H1 (cell line): ENCODE measurements around the gene KTN1. TPM values are rescaled to one million over a fixed set of nuclear protein-coding genes. Genes with fewer than 3 reads are reported as not detected.
A peak's percentile ranks its signal among the peaks of the same experiment; 100 is the strongest.

Experiments used
- CTCF ChIA-PET: fragments of 300-600 bp; sonication (Branson Sonifier 250); formaldehyde crosslinking; loops from one replicate; lab custom pipeline; 2021; ENCODE audit not compliant: partially characterized antibody; lab: Charles Lee
- POLR2A ChIA-PET: fragments of 300-600 bp; sonication (Branson Sonifier 250); formaldehyde crosslinking; loops from one replicate; lab custom pipeline; 2021; ENCODE audit warnings: inconsistent platforms; ENCODE audit not compliant: partially characterized antibody; lab: Charles Lee
- DNase-seq, 2 experiments: peaks; one replicate each; pipeline versions ENCODE4 v3.0.0 to v3.0.0-alpha.2; 2010 to 2022; ENCODE audit warnings: low spot score in 2 of 2, low read depth in 1 of 2, mixed read lengths in 1 of 2
- FAIRE-seq: peaks from 2 replicates; lab custom pipeline; 2011; peaks lifted over from hg19 to GRCh38; lab: Jason Lieb, UNC
- H2AFZ ChIP-seq: 2 replicates; pipeline ENCODE4 v1.8.1; 2012; ENCODE audit warnings: low read length, inconsistent platforms
- H2AK5ac ChIP-seq: 2 replicates; pipeline ENCODE4 v1.6.1; 2013; ENCODE audit warnings: low read depth, low read length
- H2BK120ac ChIP-seq: replicated peaks from 2 replicates; pipeline ENCODE3; 2013; ENCODE audit warnings: low read depth, low read length, inconsistent platforms
- H2BK12ac ChIP-seq: 2 replicates; pipeline ENCODE4 v1.6.1; 2013; ENCODE audit warnings: low read depth, low read length
- H2BK15ac ChIP-seq: 2 replicates; pipeline ENCODE4 v1.6.1; 2013; ENCODE audit warnings: low read length
- H2BK20ac ChIP-seq: 2 replicates; pipeline ENCODE4 v1.6.1; 2013; ENCODE audit warnings: low read length
- H2BK5ac ChIP-seq: 2 replicates; pipeline ENCODE4 v1.6.1; 2013; ENCODE audit warnings: low read depth, low read length
- H3K14ac ChIP-seq: 2 replicates; pipeline ENCODE4 v1.6.1; 2013; ENCODE audit warnings: inconsistent platforms; ENCODE audit not compliant: insufficient read length
- H3K18ac ChIP-seq: 2 replicates; pipeline ENCODE4 v1.6.1; 2013; ENCODE audit warnings: low read length; ENCODE audit errors: extremely low read depth
- H3K23ac ChIP-seq: 2 replicates; pipeline ENCODE4 v1.6.1; 2013; ENCODE audit warnings: inconsistent platforms; ENCODE audit not compliant: insufficient read length
- H3K23me2 ChIP-seq: 2 replicates; pipeline ENCODE4 v1.6.1; 2013; ENCODE audit warnings: low read depth, low read length
- H3K27ac ChIP-seq: 2 replicates; pipeline ENCODE4 v1.6.1; 2011; ENCODE audit warnings: low read depth, low read length, inconsistent platforms
- H3K27me3 ChIP-seq, 4 experiments: replicated peaks in 1 of 4; 1 replicate in 1 of 4; 2 replicates in 3 of 4; pipeline versions ENCODE4 v1.6.1 to v1.8.1; 2011 to 2013; ENCODE audit warnings: low read length in 3 of 4, mild to moderate bottlenecking in 3 of 4, inconsistent platforms in 2 of 4, mixed read lengths in 2 of 4, moderate library complexity in 1 of 4; ENCODE audit not compliant: control insufficient read depth in 3 of 4, insufficient read depth in 3 of 4; ENCODE audit errors: extremely low read depth in 1 of 4
- H3K36me3 ChIP-seq, 4 experiments: 2 replicates each; pipeline versions ENCODE4 v1.6.1 to v1.8.1; 2011 to 2013; ENCODE audit warnings: mild to moderate bottlenecking in 4 of 4, low read length in 3 of 4, moderate library complexity in 2 of 4, control low read depth in 1 of 4, inconsistent platforms in 1 of 4; ENCODE audit not compliant: insufficient read depth in 4 of 4, control insufficient read depth in 2 of 4
- H3K4ac ChIP-seq: replicated peaks from 2 replicates; pipeline ENCODE3; 2013; ENCODE audit warnings: low read length, low read depth, mixed read lengths, inconsistent platforms; ENCODE audit not compliant: insufficient read length
- H3K4me1 ChIP-seq, 4 experiments: replicated peaks in 1 of 4; 1 replicate in 1 of 4; 2 replicates in 3 of 4; pipeline versions ENCODE4 v1.6.1 to v1.8.1; 2011 to 2013; ENCODE audit warnings: low read length in 3 of 4, inconsistent platforms in 2 of 4, mixed read lengths in 1 of 4; ENCODE audit not compliant: insufficient read depth in 4 of 4, control insufficient read depth in 3 of 4
- H3K4me2 ChIP-seq, 2 experiments: 2 replicates each; pipeline versions ENCODE4 v1.6.1 to v1.8.1; 2011 to 2013; ENCODE audit warnings: low read depth in 2 of 2, low read length in 2 of 2, control low read depth in 1 of 2, inconsistent platforms in 1 of 2, mild to moderate bottlenecking in 1 of 2; ENCODE audit not compliant: insufficient read depth in 1 of 2
- H3K4me3 ChIP-seq, 4 experiments: fragments of 200-600, 300-600 bp in 1 of 4; sonication (generic), shearing (Covaris generic), sonication (Bioruptor Twin) in 1 of 4; 2 replicates each; pipeline versions ENCODE4 v1.5.1 to v1.8.1; 2011 to 2016; ENCODE audit warnings: low read length in 4 of 4, low read depth in 3 of 4, control low read depth in 2 of 4, inconsistent platforms in 2 of 4, mild to moderate bottlenecking in 2 of 4, mixed read lengths in 1 of 4, moderate library complexity in 1 of 4; ENCODE audit not compliant: insufficient read depth in 2 of 4; ENCODE audit errors: extremely low read depth in 1 of 4
- H3K56ac ChIP-seq: replicated peaks from 2 replicates; pipeline ENCODE3; 2013; ENCODE audit warnings: low read depth, mild to moderate bottlenecking, mixed read lengths, low read length, inconsistent platforms; ENCODE audit not compliant: insufficient read length
- H3K79me1 ChIP-seq: 2 replicates; pipeline ENCODE4 v1.6.1; 2013; ENCODE audit warnings: low read depth, low read length, control low read depth
- H3K79me2 ChIP-seq, 2 experiments: 2 replicates each; pipeline versions ENCODE4 v1.6.1 to v1.8.1; 2012 to 2013; ENCODE audit warnings: low read length in 2 of 2, mild to moderate bottlenecking in 2 of 2, inconsistent platforms in 1 of 2; ENCODE audit not compliant: insufficient read depth in 2 of 2, control insufficient read depth in 1 of 2
- H3K9ac ChIP-seq, 4 experiments: replicated peaks in 1 of 4; 1 replicate in 1 of 4; 2 replicates in 3 of 4; pipeline versions ENCODE4 v1.6.1 to v1.8.1; 2011 to 2013; ENCODE audit warnings: low read depth in 3 of 4, low read length in 3 of 4, control low read depth in 2 of 4, mild to moderate bottlenecking in 2 of 4, moderate library complexity in 2 of 4, inconsistent platforms in 1 of 4; ENCODE audit errors: extremely low read depth in 1 of 4
- H3K9me3 ChIP-seq, 2 experiments: 2 replicates each; pipeline versions ENCODE4 v1.6.1 to v1.8.1; 2012 to 2013; ENCODE audit warnings: mild to moderate bottlenecking in 2 of 2, moderate library complexity in 2 of 2, control low read depth in 1 of 2, inconsistent platforms in 1 of 2, low read depth in 1 of 2, low read length in 1 of 2, mixed read lengths in 1 of 2; ENCODE audit not compliant: insufficient read depth in 2 of 2
- H4K20me1 ChIP-seq, 2 experiments: replicated peaks in 1 of 2; 2 replicates each; pipeline versions ENCODE3 to v1.8.1; 2011 to 2013; ENCODE audit warnings: inconsistent platforms in 2 of 2, low read length in 2 of 2, mild to moderate bottlenecking in 1 of 2; ENCODE audit not compliant: insufficient read depth in 2 of 2, control insufficient read depth in 1 of 2
- H4K5ac ChIP-seq: 2 replicates; pipeline ENCODE4 v1.6.1; 2013; ENCODE audit warnings: low read length, low read depth, mixed read lengths, inconsistent platforms; ENCODE audit not compliant: insufficient read length
- H4K8ac ChIP-seq: 2 replicates; pipeline ENCODE4 v1.8.0; 2013; ENCODE audit warnings: mild to moderate bottlenecking, moderate library complexity, low read length, inconsistent platforms; ENCODE audit not compliant: insufficient read depth; ENCODE audit errors: extremely low read depth
- H4K91ac ChIP-seq: replicated peaks from 2 replicates; pipeline ENCODE3; 2013; ENCODE audit warnings: low read length, mixed read lengths, inconsistent platforms; ENCODE audit not compliant: insufficient read length
- BACH1 ChIP-seq: IDR thresholded peaks from 2 replicates; pipeline ENCODE4 v1.6.1; 2012; ENCODE audit warnings: low read length, improper control_type of control experiment
- CBX8 ChIP-seq: fragments of 300-800, 300-1000 bp; sonication (generic); IDR thresholded peaks from 2 replicates; pipeline ENCODE4 v1.7.1; 2016; ENCODE audit warnings: low read depth, low read length, borderline replicate concordance
- FOSL1 ChIP-seq: IDR thresholded peaks from 2 replicates; pipeline ENCODE4 v1.6.1; 2011; ENCODE audit warnings: mild to moderate bottlenecking, low read depth, low read length, moderate library complexity; ENCODE audit not compliant: insufficient read depth
- KDM1A ChIP-seq: fragments of 200-600, 300-600 bp; sonication (generic); IDR thresholded peaks from 2 replicates; pipeline ENCODE4 v1.7.1; 2016; ENCODE audit warnings: mild to moderate bottlenecking, low read length, borderline replicate concordance
- PHF8 ChIP-seq: fragments of 200-600 bp; sonication (generic); conservative IDR thresholded peaks from 2 replicates; pipeline ENCODE4 v1.7.1; 2012; ENCODE audit warnings: low read depth, mild to moderate bottlenecking, inconsistent platforms, low read length, moderate library complexity
- RNF2 ChIP-seq: fragments of 200-900, 300-1000 bp; sonication (generic); IDR thresholded peaks from 2 replicates; pipeline ENCODE4 v1.7.1; 2016; ENCODE audit warnings: borderline replicate concordance, low read depth, mild to moderate bottlenecking, antibody characterized with exemption, low read length; ENCODE audit not compliant: poor library complexity, severe bottlenecking; ENCODE audit errors: missing control alignments
- RXRA ChIP-seq: IDR thresholded peaks from 2 replicates; pipeline ENCODE4 v1.6.1; 2011; ENCODE audit warnings: low read depth, mild to moderate bottlenecking, low read length, moderate library complexity; ENCODE audit not compliant: insufficient read depth
- WGBS, 2 experiments: shearing (Covaris generic) in 1 of 2; methylation state at CpG; one replicate each; pipeline versions ENCODE4 v1.1.6 to v1.1.7; 2013 to 2015; ENCODE audit warnings: low lambda C conversion rate in 2 of 2, mixed read lengths in 2 of 2, inconsistent platforms in 1 of 2, low coverage in 1 of 2, missing lambda C conversion rate in 1 of 2; ENCODE audit not compliant: insufficient replicate concordance in 2 of 2, insufficient coverage in 1 of 2, insufficient read length in 1 of 2; ENCODE audit errors: extremely low coverage in 1 of 2, missing lambda C conversion rate in 1 of 2; 5-methylcytosine and 5-hydroxymethylcytosine counted together
- polyA plus RNA-seq, 7 experiments: library from polyadenylated mRNA; depleted of rRNA in 3 of 7; stranded (reverse) in 5 of 7; unstranded in 2 of 7; fragments of >200 nt in 5 of 7; fragments of 200-250 nt in 2 of 7; gene quantifications; 1 replicate in 5 of 7; 2 replicates in 1 of 7; 4 replicates in 1 of 7; pipeline versions ENCODE4 v1.2.1 to v1.2.3, GENCODE V29; 2011 to 2013; ENCODE audit warnings: missing spikeins in 2 of 7, mixed read lengths in 2 of 7
- total RNA-seq: library from RNA; stranded (reverse); fragmentation: NEBNext Ultra II Directional; extraction: Animal tissue kit (Norgen Biotek cat#: 25700); gene quantifications from 2 replicates; pipeline ENCODE4 v1.2.1, GENCODE V29; 2021
- TF ChIP-seq, protein P1 (sequence below): IDR thresholded peaks from 2 replicates; pipeline ENCODE4 v1.6.1; 2011; ENCODE audit warnings: low read length, improper control_type of control experiment
- TF ChIP-seq, protein P2 (sequence below): IDR thresholded peaks from 2 replicates; pipeline ENCODE4 v1.6.1; 2012; ENCODE audit warnings: inconsistent platforms

The KTN1 gene
- total and polyA plus RNA-seq, 2 of the 8 experiments (the other 6 are each of a cell fraction or from before 2014, with no cell fraction given): 15.4 to 151 TPM

DNA sequence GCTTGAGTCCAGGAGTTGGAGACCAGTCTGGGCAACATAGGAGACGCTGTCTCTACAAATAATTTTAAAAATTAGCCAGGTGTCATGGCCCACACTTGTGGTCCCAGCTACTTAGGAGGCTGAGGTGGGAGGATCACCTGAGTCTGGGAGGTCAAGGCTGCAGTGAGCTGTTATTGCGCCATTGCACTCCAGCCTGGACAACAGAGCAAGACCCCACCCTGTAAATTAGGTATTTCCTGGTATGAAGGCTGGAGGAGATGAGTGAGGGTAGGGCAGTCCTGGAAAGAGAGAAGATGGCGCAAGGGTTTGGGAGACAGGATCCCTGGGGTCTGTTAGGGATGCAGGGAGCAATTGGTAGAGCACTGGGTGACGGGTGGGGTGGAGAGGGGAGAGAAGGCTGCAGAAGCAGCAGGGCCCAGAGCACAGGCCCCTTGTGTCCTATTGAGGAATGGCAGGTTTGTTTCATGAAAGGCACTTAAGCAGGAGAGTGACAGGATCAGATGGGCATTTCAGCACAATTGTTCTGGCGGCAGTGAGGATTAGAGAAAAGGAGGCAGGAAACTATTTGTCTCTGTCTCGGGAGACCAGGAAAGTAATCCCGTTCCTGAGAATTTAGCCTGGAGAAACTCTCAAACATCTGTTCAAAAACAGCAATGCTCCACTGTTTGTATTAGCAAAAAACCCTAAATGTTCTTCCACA lies 47.2 kb upstream of the KTN1 start:
- Histone ChIP-seq H3K56ac (no peak overlapping the region), H2BK20ac (no peak overlapping the region), H4K20me1 (no peaks in the 10 kb centered on the region), H4K91ac (no peak overlapping the region), H3K14ac (no peak overlapping the region), H3K23ac (no peak overlapping the region), H3K18ac (no peak overlapping the region), H2BK120ac (no peak overlapping the region), H2AK5ac (no peak overlapping the region), H2BK12ac (no peak overlapping the region), H3K23me2 (no peaks in the 10 kb centered on the region), H3K27ac (no peak overlapping the region), H3K4ac (no peak overlapping the region), H3K9me3 (peaks cover 5 to 6% of the 10 kb centered on the region in 2 experiments; a peak in 3 of 4 replicates), H4K5ac (no peak overlapping the region), H3K9ac (no peak overlapping the region), H4K8ac (no peak overlapping the region), H3K4me1 (peaks cover 0 to 3% (median 1%) of the 10 kb centered on the region in 4 experiments; a peak in 2 of 7 replicates), H3K4me2 (no peak overlapping the region), H3K27me3 (no peaks in the 10 kb centered on the region), H2AFZ (no peak overlapping the region), H3K4me3 (no peak overlapping the region), H3K79me1 (no peaks in the 10 kb centered on the region), H2BK5ac (no peak overlapping the region), H3K36me3 (no peaks in the 10 kb centered on the region), H3K79me2 (no peaks in the 10 kb centered on the region), H2BK15ac (no peak overlapping the region)
- 90% methylated on average over 7 of the region's 7 CpGs; no CpG with 5 or more reads in 1 of the 2 experiments for WGBS, 2 experiments
- FAIRE-seq (no peak), DNase-seq (peak in 1 of 2 experiments; percentile 9)
- ChIA-PET CTCF (interaction anchor here (0.7 to 1.7 kb wide), 10 partner anchors 9 to 70 kb away, joined by 3 to 6 read pairs (median 4); partner anchors contain the start of gene KTN1), POLR2A (no interaction called here)
- TF ChIP-seq RXRA (no peak), PHF8 (no peak), BACH1 (no peak), FOSL1 (no peak), RNF2 (no peak), CBX8 (no peak), KDM1A (peak; percentile 26; the same call in 1 of the 2 replicates)
- TF ChIP-seq, protein P1, sequence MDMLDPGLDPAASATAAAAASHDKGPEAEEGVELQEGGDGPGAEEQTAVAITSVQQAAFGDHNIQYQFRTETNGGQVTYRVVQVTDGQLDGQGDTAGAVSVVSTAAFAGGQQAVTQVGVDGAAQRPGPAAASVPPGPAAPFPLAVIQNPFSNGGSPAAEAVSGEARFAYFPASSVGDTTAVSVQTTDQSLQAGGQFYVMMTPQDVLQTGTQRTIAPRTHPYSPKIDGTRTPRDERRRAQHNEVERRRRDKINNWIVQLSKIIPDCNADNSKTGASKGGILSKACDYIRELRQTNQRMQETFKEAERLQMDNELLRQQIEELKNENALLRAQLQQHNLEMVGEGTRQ: no peak
- TF ChIP-seq, protein P2, sequence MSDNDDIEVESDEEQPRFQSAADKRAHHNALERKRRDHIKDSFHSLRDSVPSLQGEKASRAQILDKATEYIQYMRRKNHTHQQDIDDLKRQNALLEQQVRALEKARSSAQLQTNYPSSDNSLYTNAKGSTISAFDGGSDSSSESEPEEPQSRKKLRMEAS: no peak
